HL-60 (cell line): ENCODE data around the gene SOX18.

Source experiments
- DNase-seq, 2 experiments: peaks; one replicate each; pipeline ENCODE4 v3.0.0-alpha.2; 2010 to 2020; ENCODE audit warnings: low read depth in 1 of 2, low spot score in 1 of 2
- H3K27ac ChIP-seq: fragments of 250-450 bp; sonication (Bioruptor Pico); replicated peaks from 2 replicates; pipeline ENCODE4 v1.5.1; 2020; ENCODE audit warnings: mild to moderate bottlenecking, moderate library complexity
- H3K27me3 ChIP-seq: fragments of 250-450 bp; sonication (Bioruptor Pico); 2 replicates; pipeline ENCODE4 v1.5.1; 2021; ENCODE audit warnings: mild to moderate bottlenecking, moderate library complexity; ENCODE audit not compliant: insufficient read depth, poor library complexity, severe bottlenecking
- H3K4me3 ChIP-seq: replicated peaks from 2 replicates; pipeline ENCODE4 v1.5.1; 2011; ENCODE audit warnings: mild to moderate bottlenecking, control low read depth, low read length; ENCODE audit not compliant: insufficient read depth
- GABPA ChIP-seq: IDR thresholded peaks from 2 replicates; pipeline ENCODE4 v1.6.1; 2012; ENCODE audit warnings: low read depth
- POLR2AphosphoS5 ChIP-seq: IDR thresholded peaks from 2 replicates; pipeline ENCODE4 v1.6.1; 2012; ENCODE audit warnings: low read depth
- SPI1 ChIP-seq: IDR thresholded peaks from 2 replicates; pipeline ENCODE4 v1.6.1; 2012; ENCODE audit warnings: low read depth, mild to moderate bottlenecking, borderline replicate concordance
- TF ChIP-seq, protein P1 (sequence below): IDR thresholded peaks from 2 replicates; pipeline ENCODE4 v1.6.1; 2012; ENCODE audit warnings: low read depth; ENCODE audit not compliant: insufficient replicate concordance
- TF ChIP-seq, protein P2 (sequence below): IDR thresholded peaks from one replicate; pipeline ENCODE4 v1.5.1; 2011; ENCODE audit warnings: low read length, control low read depth, inconsistent platforms; ENCODE audit not compliant: insufficient read depth

SOX18 gene

DNA sequence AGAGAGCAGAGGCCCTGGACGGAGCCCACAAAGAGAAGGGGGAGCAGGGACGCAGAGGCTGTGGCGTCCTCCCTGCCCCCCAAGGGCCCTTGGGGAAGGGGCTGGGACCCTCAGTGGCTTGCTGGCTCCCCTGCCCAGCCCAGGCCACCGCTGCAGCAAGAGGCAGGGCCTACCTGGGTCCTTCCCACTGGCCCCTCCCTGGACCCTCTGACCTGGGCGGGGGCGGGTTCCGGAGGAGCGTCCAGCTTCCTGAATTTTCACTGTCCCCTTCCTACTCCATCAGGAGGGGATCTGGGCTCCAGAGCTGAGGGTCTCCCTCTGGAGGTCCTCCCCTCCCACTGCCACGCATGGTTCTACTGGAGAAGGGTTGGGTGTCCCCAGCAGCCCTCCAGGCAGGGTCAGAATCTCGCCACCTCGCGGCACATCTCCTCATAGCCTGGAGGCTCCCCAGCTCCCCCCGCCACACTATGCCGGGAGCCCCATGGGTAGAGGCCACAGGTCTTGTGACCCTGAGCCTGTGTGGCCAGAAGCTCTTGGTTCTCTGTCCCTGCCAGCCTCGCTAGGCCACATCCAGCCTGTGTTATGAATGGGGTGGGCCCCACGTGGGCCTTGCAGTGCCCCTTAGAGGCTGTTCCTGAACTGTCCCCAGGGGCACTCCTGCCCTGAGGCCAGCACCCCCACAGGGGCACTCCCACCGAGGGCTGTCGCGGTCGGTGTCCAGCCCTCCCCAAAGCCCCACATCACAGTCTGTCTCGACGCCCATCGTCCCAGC is 1.0 kb upstream of the SOX18 start:
- Histone ChIP-seq H3K27me3 (peaks cover 23% of the 10 kb centered on the region), H3K27ac (no peak overlapping the region), H3K4me3 (no peak overlapping the region)
- TF ChIP-seq SPI1 (no peak), POLR2AphosphoS5 (no peak), GABPA (no peak)
- TF ChIP-seq, protein P1, sequence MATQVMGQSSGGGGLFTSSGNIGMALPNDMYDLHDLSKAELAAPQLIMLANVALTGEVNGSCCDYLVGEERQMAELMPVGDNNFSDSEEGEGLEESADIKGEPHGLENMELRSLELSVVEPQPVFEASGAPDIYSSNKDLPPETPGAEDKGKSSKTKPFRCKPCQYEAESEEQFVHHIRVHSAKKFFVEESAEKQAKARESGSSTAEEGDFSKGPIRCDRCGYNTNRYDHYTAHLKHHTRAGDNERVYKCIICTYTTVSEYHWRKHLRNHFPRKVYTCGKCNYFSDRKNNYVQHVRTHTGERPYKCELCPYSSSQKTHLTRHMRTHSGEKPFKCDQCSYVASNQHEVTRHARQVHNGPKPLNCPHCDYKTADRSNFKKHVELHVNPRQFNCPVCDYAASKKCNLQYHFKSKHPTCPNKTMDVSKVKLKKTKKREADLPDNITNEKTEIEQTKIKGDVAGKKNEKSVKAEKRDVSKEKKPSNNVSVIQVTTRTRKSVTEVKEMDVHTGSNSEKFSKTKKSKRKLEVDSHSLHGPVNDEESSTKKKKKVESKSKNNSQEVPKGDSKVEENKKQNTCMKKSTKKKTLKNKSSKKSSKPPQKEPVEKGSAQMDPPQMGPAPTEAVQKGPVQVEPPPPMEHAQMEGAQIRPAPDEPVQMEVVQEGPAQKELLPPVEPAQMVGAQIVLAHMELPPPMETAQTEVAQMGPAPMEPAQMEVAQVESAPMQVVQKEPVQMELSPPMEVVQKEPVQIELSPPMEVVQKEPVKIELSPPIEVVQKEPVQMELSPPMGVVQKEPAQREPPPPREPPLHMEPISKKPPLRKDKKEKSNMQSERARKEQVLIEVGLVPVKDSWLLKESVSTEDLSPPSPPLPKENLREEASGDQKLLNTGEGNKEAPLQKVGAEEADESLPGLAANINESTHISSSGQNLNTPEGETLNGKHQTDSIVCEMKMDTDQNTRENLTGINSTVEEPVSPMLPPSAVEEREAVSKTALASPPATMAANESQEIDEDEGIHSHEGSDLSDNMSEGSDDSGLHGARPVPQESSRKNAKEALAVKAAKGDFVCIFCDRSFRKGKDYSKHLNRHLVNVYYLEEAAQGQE, result no peak
- TF ChIP-seq, protein P2, sequence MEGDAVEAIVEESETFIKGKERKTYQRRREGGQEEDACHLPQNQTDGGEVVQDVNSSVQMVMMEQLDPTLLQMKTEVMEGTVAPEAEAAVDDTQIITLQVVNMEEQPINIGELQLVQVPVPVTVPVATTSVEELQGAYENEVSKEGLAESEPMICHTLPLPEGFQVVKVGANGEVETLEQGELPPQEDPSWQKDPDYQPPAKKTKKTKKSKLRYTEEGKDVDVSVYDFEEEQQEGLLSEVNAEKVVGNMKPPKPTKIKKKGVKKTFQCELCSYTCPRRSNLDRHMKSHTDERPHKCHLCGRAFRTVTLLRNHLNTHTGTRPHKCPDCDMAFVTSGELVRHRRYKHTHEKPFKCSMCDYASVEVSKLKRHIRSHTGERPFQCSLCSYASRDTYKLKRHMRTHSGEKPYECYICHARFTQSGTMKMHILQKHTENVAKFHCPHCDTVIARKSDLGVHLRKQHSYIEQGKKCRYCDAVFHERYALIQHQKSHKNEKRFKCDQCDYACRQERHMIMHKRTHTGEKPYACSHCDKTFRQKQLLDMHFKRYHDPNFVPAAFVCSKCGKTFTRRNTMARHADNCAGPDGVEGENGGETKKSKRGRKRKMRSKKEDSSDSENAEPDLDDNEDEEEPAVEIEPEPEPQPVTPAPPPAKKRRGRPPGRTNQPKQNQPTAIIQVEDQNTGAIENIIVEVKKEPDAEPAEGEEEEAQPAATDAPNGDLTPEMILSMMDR, result no peak
- no peak for DNase-seq

DNA sequence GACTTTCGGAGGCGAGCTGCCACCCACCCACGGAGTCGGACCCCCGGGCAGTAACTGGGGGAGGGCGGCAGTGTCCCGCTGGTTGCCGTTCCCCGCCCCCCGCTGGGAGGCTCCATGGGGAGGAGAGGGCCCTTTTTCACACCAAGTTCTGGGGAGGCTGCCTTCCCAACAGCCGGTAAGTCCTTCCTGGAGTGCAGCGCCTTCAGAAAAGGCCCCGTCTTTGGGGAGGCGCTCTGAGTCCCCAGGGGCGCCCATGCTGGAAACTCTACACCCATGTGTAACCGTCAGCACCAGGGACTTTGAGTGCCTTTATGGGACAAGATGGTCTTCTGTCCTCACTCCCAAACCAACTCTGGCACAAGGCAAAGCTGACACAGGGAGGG is 430 bp upstream of the SOX18 start:
- peaks cover 23% of the 10 kb centered on the region for H3K27me3 ChIP-seq
- no peak for DNase-seq
- no peak overlapping the region for H3K27ac ChIP-seq
- H3K4me3 ChIP-seq, result no peak overlapping the region
- TF ChIP-seq GABPA (no peak), POLR2AphosphoS5 (no peak), SPI1 (no peak)
- TF ChIP-seq, protein P2, result no peak
- TF ChIP-seq, protein P1, result no peak

DNA sequence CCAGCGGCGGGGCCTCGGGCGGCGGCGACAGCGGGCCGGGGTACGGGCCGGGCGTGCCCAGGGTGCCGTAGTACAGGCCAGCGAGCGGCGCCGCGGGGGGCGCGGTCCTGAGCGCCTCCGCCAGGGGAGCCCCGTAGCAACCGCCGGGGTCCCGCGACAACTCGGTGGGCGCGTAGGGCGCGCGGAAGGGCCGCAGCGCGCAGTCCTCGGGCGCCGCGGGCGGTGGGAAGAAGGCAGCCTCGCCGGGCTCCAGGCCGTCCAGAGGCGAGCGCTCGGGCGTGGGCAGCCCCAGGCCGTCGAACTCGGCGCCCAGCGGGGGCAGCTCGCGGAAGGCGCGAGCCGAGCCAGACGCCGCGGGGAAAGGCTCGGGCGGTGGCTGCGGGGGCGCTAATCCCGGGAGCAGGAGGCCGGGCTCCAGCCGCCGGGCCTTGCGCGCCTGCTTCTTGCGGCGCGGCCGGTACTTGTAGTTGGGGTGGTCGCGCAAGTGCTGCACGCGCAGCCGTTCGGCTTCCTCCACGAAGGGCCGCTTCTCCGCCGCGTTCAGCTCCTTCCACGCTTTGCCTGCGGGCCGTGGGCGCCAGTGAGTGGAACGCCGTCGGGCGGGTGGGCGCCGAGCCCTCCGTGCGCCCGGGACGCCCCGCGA is 916 bp downstream of the SOX18 start:
- H3K27ac ChIP-seq, result no peak overlapping the region
- DNase-seq, result no peak
- H3K4me3 ChIP-seq, result no peak overlapping the region
- TF ChIP-seq, protein P1, result no peak
- TF ChIP-seq SPI1 (no peak), POLR2AphosphoS5 (no peak), GABPA (no peak)
- TF ChIP-seq, protein P2, result no peak
- peaks cover 23% of the 10 kb centered on the region for H3K27me3 ChIP-seq
